ENCODE data around the gene ZRANB3.

DNA sequence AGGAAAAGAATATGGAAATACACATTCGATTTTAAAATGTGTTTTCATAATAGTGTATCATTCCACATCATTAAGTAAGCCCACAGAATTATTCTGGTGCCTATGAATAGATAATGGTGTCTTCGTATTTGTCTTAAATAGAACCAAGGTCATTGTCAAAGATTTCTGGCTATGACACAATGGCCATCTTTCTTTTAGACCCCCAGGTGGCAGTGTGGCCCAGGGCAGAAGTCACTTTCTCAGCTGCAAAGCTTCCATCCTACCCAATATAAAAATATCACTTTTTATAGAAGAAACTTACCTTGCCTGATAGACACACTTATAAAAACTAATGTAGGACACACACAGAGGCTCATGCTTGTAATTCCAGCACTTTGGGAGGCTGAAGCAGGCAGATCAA, 57.5 kb downstream of the ZRANB3 start:
- TF ChIP-seq EZH2 (IDR thresholded peaks at IDR 0.05; ENCODE audit: borderline replicate concordance, low read length): no peak
- TF ChIP-seq, protein P1, sequence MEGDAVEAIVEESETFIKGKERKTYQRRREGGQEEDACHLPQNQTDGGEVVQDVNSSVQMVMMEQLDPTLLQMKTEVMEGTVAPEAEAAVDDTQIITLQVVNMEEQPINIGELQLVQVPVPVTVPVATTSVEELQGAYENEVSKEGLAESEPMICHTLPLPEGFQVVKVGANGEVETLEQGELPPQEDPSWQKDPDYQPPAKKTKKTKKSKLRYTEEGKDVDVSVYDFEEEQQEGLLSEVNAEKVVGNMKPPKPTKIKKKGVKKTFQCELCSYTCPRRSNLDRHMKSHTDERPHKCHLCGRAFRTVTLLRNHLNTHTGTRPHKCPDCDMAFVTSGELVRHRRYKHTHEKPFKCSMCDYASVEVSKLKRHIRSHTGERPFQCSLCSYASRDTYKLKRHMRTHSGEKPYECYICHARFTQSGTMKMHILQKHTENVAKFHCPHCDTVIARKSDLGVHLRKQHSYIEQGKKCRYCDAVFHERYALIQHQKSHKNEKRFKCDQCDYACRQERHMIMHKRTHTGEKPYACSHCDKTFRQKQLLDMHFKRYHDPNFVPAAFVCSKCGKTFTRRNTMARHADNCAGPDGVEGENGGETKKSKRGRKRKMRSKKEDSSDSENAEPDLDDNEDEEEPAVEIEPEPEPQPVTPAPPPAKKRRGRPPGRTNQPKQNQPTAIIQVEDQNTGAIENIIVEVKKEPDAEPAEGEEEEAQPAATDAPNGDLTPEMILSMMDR (IDR thresholded peaks at IDR 0.05; ENCODE audit: low read length): peak; percentile 79

Data from OCI-LY1 (cell line).